Lower leg skin (tissue), 4 donors: ENCODE data around the gene KRT5. TPM values are rescaled to one million over a fixed set of nuclear protein-coding genes. Genes with fewer than 3 reads are reported as not detected.

Experiments
- DNase-seq, 2 donors: peaks; one replicate each; pipeline ENCODE4 v3.0.0-alpha.2; 2019; ENCODE audit warnings: low spot score in 2 of 2
- H3K4me3 ChIP-seq: fragments of 200-600 bp; sonication (generic); 2 replicates; pipeline ENCODE4 v1.5.1; 2017; ENCODE audit warnings: mild to moderate bottlenecking, low read depth; ENCODE audit not compliant: poor library complexity, severe bottlenecking
- POLR2A ChIP-seq, 2 donors: fragments of 450-650 bp; IDR thresholded peaks; one replicate each; pipeline ENCODE4 v1.6.1; 2016 to 2017; ENCODE audit warnings: antibody characterized with exemption in 2 of 2, mild to moderate bottlenecking in 1 of 2, moderate library complexity in 1 of 2
- WGBS, 2 donors: methylation state at CpG; one replicate each; pipeline ENCODE4 v1.1.5; 2018; 5-methylcytosine and 5-hydroxymethylcytosine counted together
- intact Hi-C: fragments of 100-400 bp; cut with DNase I; formaldehyde crosslinking; loops from one replicate; pipeline ENCODE4 v1.15.0; 2023; ENCODE audit warnings: low total_unique reads
- total RNA-seq, 4 donors: library from RNA; depleted of rRNA; stranded (reverse); fragments of >200 nt; gene quantifications; one replicate each; pipeline ENCODE4 v1.1.0, GENCODE V29; 2016
- TF ChIP-seq, protein P1 (sequence below), 3 donors: fragments of 450-650 bp; IDR thresholded peaks; one replicate each; pipeline ENCODE4 v1.5.1; 2016; ENCODE audit warnings: antibody characterized with exemption in 3 of 3, mild to moderate bottlenecking in 3 of 3, moderate library complexity in 2 of 3

The KRT5 gene
- total RNA-seq, 4 donors from 2014 or later = 2,541 to 6,567 (median 4,278) TPM

DNA sequence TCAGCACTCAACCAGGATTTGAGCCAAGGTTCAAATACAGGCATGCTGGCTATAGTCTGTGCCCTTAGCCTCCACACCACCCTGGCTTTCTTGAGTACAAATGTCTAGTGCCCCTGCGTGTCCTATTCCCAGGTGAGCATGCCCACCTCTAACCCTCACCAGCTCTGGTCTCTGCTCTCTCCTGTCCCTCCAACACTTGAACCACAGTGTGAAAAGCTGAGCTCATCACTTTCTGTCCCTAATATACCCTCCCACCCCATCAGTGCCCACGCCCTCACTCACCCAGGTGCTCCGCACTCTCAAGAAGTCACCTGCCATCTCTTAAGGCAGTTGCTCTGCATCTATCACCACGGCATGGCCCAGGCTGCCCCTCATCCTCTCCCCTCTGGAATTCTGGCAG lies 39.8 kb upstream of the KRT5 start:
- WGBS, 2 donors = 89 to 93% methylated on average over 4 of the region's 4 CpGs
- TF ChIP-seq, protein P1, sequence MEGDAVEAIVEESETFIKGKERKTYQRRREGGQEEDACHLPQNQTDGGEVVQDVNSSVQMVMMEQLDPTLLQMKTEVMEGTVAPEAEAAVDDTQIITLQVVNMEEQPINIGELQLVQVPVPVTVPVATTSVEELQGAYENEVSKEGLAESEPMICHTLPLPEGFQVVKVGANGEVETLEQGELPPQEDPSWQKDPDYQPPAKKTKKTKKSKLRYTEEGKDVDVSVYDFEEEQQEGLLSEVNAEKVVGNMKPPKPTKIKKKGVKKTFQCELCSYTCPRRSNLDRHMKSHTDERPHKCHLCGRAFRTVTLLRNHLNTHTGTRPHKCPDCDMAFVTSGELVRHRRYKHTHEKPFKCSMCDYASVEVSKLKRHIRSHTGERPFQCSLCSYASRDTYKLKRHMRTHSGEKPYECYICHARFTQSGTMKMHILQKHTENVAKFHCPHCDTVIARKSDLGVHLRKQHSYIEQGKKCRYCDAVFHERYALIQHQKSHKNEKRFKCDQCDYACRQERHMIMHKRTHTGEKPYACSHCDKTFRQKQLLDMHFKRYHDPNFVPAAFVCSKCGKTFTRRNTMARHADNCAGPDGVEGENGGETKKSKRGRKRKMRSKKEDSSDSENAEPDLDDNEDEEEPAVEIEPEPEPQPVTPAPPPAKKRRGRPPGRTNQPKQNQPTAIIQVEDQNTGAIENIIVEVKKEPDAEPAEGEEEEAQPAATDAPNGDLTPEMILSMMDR (IDR thresholded peaks at IDR 0.05) = no peak

DNA sequence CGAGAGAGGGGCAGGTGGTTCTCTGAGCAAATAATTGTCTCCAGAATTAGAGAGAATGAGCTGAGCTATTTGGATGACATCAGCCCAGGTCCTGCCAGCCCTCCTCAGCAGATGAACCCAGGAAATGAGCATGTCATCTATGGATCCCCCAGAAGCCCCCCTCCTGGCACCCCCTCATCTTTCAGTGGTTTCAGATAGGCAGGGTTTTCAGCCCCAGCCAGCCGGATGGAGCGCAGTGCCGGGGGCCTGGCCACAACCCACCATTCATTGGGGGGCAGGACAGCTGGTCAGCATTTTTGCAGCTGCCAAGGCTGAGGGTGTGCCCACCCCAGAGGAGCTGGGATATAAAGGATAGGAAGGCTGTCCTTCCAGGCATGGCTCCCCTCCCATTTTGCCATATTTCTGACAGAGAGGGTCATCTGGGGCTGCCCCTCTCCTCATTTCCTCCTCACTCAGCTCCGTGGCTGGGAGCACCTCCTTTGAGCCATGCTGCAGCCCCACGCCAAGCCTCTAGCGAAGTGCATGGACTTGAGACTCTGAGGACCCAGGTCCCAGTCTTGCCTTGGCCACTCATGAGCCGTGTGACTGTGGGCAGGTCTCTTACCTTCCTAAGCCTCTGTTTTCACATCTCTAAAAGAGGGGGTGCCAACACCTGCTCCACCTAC lies 38.7 kb upstream of the KRT5 start:
- no peak for TF ChIP-seq POLR2A (IDR thresholded peaks at IDR 0.05)
- TF ChIP-seq, protein P1 (IDR thresholded peaks at IDR 0.05) = no peak
- WGBS, 2 donors = 71 to 76% methylated on average over 5 to 8 of the region's 8 CpGs
- intact Hi-C loops = no loop called here
- no peak overlapping the region for H3K4me3 ChIP-seq
- no peak for DNase-seq

More for the DNA sequence above, 39.8 kb upstream of the KRT5 start:
- no peak for DNase-seq
- intact Hi-C loops = no loop called here
- H3K4me3 ChIP-seq = no peak overlapping the region

DNA sequence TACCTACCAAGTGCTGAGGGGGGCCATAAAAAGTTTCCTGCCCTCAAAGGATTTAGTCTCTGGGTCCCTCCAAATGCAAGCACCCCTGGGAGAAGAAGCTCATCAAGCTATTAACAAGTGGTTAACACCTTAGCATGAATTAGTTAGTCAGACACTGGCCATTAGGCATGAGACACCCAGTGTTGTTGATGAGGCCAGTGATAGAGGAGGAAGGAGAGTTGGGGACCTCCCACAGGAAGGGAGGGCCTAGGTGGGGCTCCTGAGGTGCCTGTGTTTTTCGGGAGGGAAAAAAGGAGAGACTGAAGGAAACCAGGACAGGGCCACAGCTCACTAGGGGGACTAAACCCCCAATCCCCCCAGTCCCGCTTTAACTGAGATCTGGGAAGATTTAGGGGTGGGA lies 37.3 kb upstream of the KRT5 start:
- intact Hi-C loops = no loop called here
- no peak overlapping the region for H3K4me3 ChIP-seq
- WGBS, 2 donors = 75 to 77% methylated on average over 2 of the region's 2 CpGs
- TF ChIP-seq, protein P1 (IDR thresholded peaks at IDR 0.05) = no peak
- TF ChIP-seq POLR2A (IDR thresholded peaks at IDR 0.05) = no peak
- no peak for DNase-seq

DNA sequence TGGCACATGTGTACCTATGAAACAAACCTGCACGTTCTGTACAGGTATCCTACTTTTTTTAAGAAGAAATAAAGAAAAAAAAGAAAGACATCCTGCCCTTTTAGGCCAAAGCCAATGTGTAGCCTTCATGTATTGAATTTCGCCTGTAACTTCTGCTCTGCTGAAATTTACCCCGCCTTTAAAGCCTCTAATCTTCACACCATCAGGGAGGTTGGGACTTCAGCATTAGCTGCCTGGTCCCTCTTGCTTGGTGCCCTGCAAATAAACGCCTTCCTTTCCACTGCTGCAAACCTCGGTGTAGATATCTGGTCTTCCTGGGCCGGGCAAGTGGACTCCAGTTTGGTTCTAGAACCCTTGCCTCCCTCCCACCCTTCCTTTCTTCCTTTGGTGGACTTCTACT lies 35.4 kb upstream of the KRT5 start:
- no peak overlapping the region for H3K4me3 ChIP-seq
- TF ChIP-seq, protein P1 (IDR thresholded peaks at IDR 0.05) = no peak
- no peak for TF ChIP-seq POLR2A (IDR thresholded peaks at IDR 0.05)
- DNase-seq = no peak
- intact Hi-C loops = no loop called here
- 84 to 91% methylated on average over 6 of the region's 6 CpGs for WGBS, 2 donors

DNA sequence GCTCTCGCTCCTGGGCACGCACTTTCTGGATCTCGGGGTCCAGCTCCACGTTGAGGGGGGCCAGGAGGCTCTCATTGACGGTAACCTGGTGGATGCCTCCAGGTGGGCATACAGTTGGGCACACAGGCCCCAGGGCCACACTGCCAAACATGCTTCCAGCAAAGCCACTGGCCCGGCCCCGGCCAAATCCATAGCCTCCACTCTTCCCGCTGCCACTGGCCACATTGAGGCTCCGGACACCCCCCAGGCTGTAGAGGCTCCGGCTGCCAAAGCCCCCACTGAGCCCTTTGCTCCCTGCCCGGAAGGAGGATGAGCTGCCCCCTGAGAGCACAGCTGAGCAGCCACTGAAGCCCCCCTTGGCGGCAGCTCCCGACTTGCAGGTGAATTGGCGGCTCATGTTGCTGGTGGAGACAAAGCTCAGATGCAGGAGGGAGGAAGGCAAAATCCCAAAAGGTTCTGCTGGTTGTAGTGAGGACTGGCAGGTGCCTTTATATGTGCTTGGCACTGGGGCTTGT lies 32.5 kb upstream of the KRT5 start, which contains the start of gene KRT71:
TSS of gene KRT71 (minus strand) at position 465 of the 515 bp plus-strand sequence. CDS start at position 397, 68 bp downstream.
- H3K4me3 ChIP-seq = no peak within 1 kb of the TSS
- intact Hi-C loops = no loop called here
- DNase-seq = no peak
- TF ChIP-seq POLR2A (IDR thresholded peaks at IDR 0.05) = no peak
- TF ChIP-seq, protein P1 (IDR thresholded peaks at IDR 0.05) = no peak
- WGBS, 2 donors = 81 to 96% methylated on average over 14 of the region's 14 CpGs
